H1 (cell line): ENCODE measurements around the gene ATP5F1E.

Experiments used
- CBX5 ChIP-seq: fragments of 300-800, 300-1000 bp; sonication (generic); IDR thresholded peaks from 2 replicates; pipeline ENCODE4 v1.7.1; 2016; ENCODE audit warnings: antibody characterized with exemption, low read length, low read depth
- CEBPB ChIP-seq: IDR thresholded peaks from 2 replicates; pipeline ENCODE4 v1.6.1; 2012; ENCODE audit warnings: low read depth, low read length
- EGR1 ChIP-seq: IDR thresholded peaks from 2 replicates; pipeline ENCODE4 v1.6.1; 2011; ENCODE audit warnings: low read depth, low read length, borderline replicate concordance
- EZH2 ChIP-seq: fragments of 200-600 bp; sonication (generic); IDR thresholded peaks from 2 replicates; pipeline ENCODE4 v1.7.1; 2012; ENCODE audit warnings: low read depth, mild to moderate bottlenecking, moderate library complexity, low read length, inconsistent platforms; ENCODE audit not compliant: severe bottlenecking
- HDAC6 ChIP-seq: IDR thresholded peaks from one replicate; pipeline ENCODE4 v1.7.1; 2012; ENCODE audit warnings: low read depth, mild to moderate bottlenecking, inconsistent platforms, low read length, moderate library complexity
- POLR2A ChIP-seq, 2 experiments: IDR thresholded peaks; 1 replicate in 1 of 2; 2 replicates in 1 of 2; pipeline ENCODE4 v1.6.1; 2011; ENCODE audit warnings: low read depth in 2 of 2, low read length in 2 of 2, mild to moderate bottlenecking in 2 of 2; ENCODE audit errors: control extremely low read depth in 1 of 2
- POLR2AphosphoS5 ChIP-seq: IDR thresholded peaks from 2 replicates; pipeline ENCODE4 v1.6.1; 2011; ENCODE audit warnings: low read depth, low read length
- RAD21 ChIP-seq, 2 experiments: IDR thresholded peaks in 1 of 2; conservative IDR thresholded peaks in 1 of 2; 2 replicates each; pipeline ENCODE4 v1.6.1; 2011; ENCODE audit warnings: low read depth in 2 of 2, low read length in 2 of 2, improper control_type of control experiment in 1 of 2, inconsistent platforms in 1 of 2, mild to moderate bottlenecking in 1 of 2, moderate library complexity in 1 of 2
- RFX5 ChIP-seq: IDR thresholded peaks from 2 replicates; pipeline ENCODE4 v1.6.1; 2011; ENCODE audit warnings: low read depth, low read length, improper control_type of control experiment, borderline replicate concordance
- SUZ12 ChIP-seq: fragments of 200-600 bp; sonication (generic); IDR thresholded peaks from 2 replicates; pipeline ENCODE4 v1.6.1; 2012; ENCODE audit warnings: mild to moderate bottlenecking, inconsistent platforms, low read length, moderate library complexity, mixed read lengths
- TAF1 ChIP-seq: IDR thresholded peaks from 2 replicates; pipeline ENCODE4 v1.6.1; 2011; ENCODE audit warnings: mild to moderate bottlenecking, low read depth, low read length
- TEAD4 ChIP-seq: IDR thresholded peaks from 2 replicates; pipeline ENCODE4 v1.6.1; 2012; ENCODE audit warnings: low read depth, low read length, inconsistent platforms, mixed read lengths
- TF ChIP-seq, protein P1 (sequence below), 3 experiments: IDR thresholded peaks; 1 replicate in 2 of 3; 2 replicates in 1 of 3; pipeline versions ENCODE4 v1.5.1 to v1.6.1; 2011; ENCODE audit warnings: low read length in 3 of 3, mild to moderate bottlenecking in 3 of 3, inconsistent platforms in 2 of 3, low read depth in 1 of 3, moderate library complexity in 1 of 3; ENCODE audit not compliant: insufficient read depth in 1 of 3; ENCODE audit errors: control extremely low read depth in 1 of 3

DNA sequence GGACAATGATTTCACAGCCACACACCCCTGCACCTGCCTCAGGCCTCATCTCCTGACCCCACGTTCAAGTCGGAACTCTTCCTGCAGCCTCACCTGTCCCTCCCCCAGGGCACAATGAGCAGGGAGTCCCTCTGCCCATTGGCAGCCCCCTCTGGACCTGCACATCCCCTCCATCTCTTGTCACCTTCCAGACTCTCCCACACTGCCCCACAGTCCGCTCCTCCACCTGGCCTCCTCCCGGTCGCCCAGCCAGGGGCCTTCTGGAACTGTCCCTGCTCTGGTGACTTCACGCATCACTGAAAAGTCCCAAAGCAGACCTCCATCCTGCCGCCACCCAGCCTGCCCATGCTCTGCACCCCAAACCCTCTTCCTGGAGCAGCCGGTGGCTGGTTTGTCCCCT is 29.7 kb downstream of the ATP5F1E start:
- TF ChIP-seq POLR2A (IDR thresholded peaks at IDR 0.05; ENCODE audit: control extremely low read depth in 1 of 2, low read depth in 2 of 2, low read length in 2 of 2) (no peak), EZH2 (no peak), TEAD4 (no peak), POLR2AphosphoS5 (no peak), RAD21 (IDR thresholded peaks at IDR 0.05 in 1 of 2, conservative IDR thresholded peaks at IDR 0.05 in 1 of 2; ENCODE audit: low read depth in 2 of 2, low read length in 2 of 2) (no peak), CEBPB (no peak), TAF1 (no peak), CBX5 (no peak), HDAC6 (no peak), SUZ12 (no peak), EGR1 (no peak), RFX5 (no peak)
- TF ChIP-seq, protein P1, sequence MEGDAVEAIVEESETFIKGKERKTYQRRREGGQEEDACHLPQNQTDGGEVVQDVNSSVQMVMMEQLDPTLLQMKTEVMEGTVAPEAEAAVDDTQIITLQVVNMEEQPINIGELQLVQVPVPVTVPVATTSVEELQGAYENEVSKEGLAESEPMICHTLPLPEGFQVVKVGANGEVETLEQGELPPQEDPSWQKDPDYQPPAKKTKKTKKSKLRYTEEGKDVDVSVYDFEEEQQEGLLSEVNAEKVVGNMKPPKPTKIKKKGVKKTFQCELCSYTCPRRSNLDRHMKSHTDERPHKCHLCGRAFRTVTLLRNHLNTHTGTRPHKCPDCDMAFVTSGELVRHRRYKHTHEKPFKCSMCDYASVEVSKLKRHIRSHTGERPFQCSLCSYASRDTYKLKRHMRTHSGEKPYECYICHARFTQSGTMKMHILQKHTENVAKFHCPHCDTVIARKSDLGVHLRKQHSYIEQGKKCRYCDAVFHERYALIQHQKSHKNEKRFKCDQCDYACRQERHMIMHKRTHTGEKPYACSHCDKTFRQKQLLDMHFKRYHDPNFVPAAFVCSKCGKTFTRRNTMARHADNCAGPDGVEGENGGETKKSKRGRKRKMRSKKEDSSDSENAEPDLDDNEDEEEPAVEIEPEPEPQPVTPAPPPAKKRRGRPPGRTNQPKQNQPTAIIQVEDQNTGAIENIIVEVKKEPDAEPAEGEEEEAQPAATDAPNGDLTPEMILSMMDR (IDR thresholded peaks at IDR 0.05; ENCODE audit: control extremely low read depth in 1 of 3, insufficient read depth in 1 of 3, low read depth in 1 of 3, low read length in 3 of 3): no peak
